LNCaP clone FGC (cell line): ENCODE data around the gene ZBP1.

Source experiments
- DNase-seq: peaks from one replicate; pipeline ENCODE4 v3.0.0-alpha.2; 2011; ENCODE audit warnings: low read depth
- H3K4me3 ChIP-seq: 2 replicates; pipeline ENCODE4 v1.5.1; 2011; ENCODE audit warnings: mild to moderate bottlenecking, low read depth, low read length, control low read depth
- CTCF ChIP-seq: IDR thresholded peaks from 2 replicates; pipeline ENCODE4 v1.5.1; 2012; ENCODE audit warnings: mild to moderate bottlenecking; ENCODE audit not compliant: control insufficient read depth, insufficient read depth; ENCODE audit errors: extremely low read depth

Gene ZBP1

DNA sequence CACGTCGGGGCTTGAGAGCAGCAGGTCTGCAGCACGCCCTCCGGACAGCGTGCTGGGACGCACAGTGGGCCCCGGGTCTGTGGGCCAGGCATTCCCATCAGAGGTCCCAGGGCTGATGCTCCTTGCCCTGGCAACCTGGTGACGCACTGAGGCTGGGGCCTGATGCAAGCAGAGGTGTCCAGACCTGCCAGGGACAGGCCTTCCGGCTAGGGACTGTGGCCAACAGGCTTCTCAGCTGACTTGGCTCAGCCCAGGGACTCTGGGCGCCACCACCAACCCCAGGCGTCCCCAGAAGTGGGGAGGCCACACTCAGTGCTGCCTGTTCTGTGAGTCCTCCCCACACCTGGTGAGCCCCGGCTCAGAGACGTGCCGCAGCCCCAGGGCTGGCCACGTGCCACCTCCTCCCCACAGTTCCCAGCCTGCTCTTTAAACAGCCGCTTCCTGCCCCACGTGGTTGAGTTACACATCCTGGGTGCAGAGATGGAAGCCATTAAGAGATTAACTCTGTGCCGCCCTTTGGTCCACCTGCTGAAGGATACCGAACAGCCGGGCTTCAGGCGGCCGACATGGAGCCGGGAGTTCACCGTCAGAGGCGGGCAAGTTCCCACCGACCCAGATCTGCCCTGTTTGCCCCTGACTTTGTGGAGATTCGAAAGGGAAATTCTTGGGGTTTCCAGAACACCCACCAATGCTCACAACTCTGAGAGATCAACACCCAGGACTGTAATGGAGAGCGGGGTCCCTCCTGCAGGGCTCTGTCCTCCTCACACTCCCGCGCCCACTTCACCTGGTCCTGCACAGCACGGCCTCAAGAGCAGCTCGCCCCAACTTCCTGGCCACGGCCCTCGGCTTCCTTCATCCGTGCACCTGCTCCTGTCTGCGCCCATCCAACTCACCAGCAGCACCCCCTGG, 37.6 kb upstream of the ZBP1 start:
- DNase-seq = no peak
- no peak overlapping the region for H3K4me3 ChIP-seq
- no peak for TF ChIP-seq CTCF

DNA sequence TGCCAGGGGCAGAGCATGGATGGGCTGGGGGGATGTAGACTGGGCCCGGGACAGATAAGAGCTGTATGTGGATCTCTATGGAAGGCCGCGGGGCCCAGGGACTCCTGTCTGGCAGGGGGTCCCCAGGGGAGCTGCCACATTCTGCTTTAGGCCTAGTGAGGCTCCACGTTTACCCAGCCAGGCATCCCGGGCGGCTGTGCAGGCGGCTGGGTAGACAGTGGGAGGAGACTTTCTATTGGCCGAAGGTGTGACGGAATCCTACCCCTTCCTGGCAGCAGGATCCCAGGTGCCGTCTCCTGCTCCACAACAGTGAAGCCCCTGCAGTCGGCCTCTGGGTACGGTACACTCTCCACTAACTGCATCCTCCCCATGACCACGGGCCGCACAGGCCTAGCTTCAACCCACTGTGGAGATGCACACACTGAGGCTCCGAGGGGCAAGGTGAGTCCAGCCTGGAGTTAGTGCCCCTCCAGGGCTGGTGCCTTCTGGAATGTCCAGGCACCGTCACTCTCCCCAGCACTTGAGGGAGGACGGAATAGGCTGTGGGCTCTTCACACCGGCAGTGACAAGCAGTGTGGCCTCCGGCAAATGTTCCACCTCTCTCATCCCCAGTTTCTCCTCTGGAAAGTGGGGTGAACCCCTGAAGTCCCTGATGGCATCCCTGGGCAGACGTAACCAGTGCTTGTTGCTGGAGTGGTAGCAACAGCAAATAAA, 36.8 kb upstream of the ZBP1 start:
- H3K4me3 ChIP-seq = no peak overlapping the region
- no peak for DNase-seq
- no peak for TF ChIP-seq CTCF

- H3K4me3 ChIP-seq = no peak overlapping the region
- no peak for DNase-seq
Observed at GRCh38 chr20:57656252-57656820, 36.1 kb upstream of the ZBP1 start.

GRCh38 chr20:57655809-57656155, 35.6 kb upstream of the ZBP1 start:
- no peak for TF ChIP-seq CTCF
- no peak overlapping the region for H3K4me3 ChIP-seq
- no peak for DNase-seq

More at GRCh38 chr20:57656252-57656820, 36.1 kb upstream of the ZBP1 start:
- TF ChIP-seq CTCF = no peak

DNA sequence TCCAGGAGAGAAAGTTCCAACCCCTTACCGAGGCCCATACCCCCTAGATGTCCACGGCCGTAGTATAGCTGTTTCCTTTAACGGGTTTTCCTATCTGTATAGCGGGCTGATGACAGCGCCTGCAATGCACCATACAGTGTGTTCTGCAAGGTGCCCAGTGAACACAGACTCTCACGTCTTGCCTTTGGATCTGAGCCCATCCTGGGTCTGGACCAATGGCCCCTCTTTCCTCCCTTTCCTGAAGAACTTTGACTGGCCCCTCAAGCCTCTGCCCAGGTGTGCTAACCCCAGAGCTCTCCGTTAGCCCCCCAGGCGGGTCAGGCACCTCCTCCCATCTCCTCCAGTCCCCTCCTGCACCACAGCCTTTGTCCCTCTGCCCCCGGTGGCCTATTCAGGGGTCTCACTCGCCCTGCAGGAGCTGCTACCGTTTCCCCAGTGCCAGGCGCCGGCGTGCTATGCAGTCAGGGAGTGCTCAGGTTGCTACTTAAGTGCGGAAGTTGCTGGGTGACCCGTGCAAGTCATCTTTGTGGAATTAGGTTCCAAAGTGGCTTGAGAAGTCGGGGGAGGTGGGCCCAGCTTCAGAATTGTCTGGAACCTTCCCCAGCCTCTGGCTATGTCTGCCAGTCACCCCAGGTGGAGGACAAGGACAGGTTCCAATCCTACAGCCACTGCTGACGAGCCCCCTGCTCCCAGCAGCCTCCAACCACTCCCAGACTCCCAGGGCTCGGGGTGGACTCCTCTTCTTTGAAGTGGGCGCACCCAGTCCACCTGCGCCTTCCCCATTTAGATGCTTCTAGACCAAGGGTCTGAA, 35.0 kb upstream of the ZBP1 start:
- TF ChIP-seq CTCF = no peak
- DNase-seq = no peak
- H3K4me3 ChIP-seq = no peak overlapping the region

GRCh38 chr20:57654363-57654997, 34.3 kb upstream of the ZBP1 start:
- peak; percentile 92 for TF ChIP-seq CTCF
- DNase-seq = no peak
- H3K4me3 ChIP-seq = no peak overlapping the region
